D721Med (cell line): Measurements from ENCODE around the gene FSIP1.

Source experiments
- DNase-seq: peaks from one replicate; pipeline ENCODE4 v3.0.0; 2011; ENCODE audit warnings: low spot score; ENCODE audit not compliant: insufficient read length
- FAIRE-seq: peaks from 2 replicates; lab custom pipeline; 2011; peaks lifted over from hg19 to GRCh38; lab: Jason Lieb, UNC
- TF ChIP-seq, protein P1 (sequence below): IDR thresholded peaks from 2 replicates; pipeline ENCODE4 v1.5.1; 2012; ENCODE audit warnings: mild to moderate bottlenecking, control low read depth; ENCODE audit not compliant: insufficient read depth; ENCODE audit errors: missing control alignments

FSIP1 gene

DNA sequence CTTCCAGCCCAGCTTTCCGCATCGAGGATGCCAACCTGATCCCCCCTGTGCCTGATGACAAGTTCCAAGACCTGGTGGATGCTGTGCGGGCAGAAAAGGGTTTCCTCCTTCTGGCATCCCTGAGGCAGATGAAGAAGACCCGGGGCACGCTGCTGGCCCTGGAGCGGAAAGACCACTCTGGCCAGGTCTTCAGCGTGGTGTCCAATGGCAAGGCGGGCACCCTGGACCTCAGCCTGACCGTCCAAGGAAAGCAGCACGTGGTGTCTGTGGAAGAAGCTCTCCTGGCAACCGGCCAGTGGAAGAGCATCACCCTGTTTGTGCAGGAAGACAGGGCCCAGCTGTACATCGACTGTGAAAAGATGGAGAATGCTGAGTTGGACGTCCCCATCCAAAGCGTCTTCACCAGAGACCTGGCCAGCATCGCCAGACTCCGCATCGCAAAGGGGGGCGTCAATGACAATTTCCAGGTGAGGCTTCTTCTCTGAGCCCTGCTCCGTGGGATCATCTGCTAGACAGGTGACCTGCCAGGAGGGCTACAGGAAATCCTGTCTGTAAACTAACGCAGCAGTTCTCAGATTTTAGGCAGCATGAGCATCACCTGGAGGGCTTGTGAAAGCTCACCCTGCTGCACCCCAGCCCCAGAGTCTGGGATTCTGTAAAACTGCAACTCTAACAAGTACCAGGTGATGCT, 200.2 kb downstream of the FSIP1 start:
- FAIRE-seq (no peak), DNase-seq (no peak)
- TF ChIP-seq, protein P1, sequence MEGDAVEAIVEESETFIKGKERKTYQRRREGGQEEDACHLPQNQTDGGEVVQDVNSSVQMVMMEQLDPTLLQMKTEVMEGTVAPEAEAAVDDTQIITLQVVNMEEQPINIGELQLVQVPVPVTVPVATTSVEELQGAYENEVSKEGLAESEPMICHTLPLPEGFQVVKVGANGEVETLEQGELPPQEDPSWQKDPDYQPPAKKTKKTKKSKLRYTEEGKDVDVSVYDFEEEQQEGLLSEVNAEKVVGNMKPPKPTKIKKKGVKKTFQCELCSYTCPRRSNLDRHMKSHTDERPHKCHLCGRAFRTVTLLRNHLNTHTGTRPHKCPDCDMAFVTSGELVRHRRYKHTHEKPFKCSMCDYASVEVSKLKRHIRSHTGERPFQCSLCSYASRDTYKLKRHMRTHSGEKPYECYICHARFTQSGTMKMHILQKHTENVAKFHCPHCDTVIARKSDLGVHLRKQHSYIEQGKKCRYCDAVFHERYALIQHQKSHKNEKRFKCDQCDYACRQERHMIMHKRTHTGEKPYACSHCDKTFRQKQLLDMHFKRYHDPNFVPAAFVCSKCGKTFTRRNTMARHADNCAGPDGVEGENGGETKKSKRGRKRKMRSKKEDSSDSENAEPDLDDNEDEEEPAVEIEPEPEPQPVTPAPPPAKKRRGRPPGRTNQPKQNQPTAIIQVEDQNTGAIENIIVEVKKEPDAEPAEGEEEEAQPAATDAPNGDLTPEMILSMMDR = no peak

DNA sequence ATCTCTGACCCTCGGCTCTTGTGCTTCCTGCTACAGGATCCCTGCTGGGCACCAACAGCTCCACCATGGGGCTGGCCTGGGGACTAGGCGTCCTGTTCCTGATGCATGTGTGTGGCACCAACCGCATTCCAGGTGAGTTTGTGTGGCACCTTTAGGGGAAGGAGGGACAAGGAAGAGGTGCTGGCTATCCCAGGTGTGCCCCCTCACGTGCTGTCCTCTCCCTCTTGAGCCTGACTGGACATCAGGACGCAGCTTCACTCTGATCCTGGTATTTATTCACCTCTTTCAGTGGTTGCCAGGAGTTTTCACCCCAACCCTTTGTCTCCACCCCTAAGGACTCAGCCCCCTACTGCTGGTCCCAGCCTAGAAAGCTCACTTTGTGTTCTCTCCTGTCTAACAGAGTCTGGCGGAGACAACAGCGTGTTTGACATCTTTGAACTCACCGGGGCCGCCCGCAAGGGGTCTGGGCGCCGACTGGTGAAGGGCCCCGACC, 200.8 kb downstream of the FSIP1 start:
- no peak for FAIRE-seq
- TF ChIP-seq, protein P1 = no peak
- DNase-seq = no peak

DNA sequence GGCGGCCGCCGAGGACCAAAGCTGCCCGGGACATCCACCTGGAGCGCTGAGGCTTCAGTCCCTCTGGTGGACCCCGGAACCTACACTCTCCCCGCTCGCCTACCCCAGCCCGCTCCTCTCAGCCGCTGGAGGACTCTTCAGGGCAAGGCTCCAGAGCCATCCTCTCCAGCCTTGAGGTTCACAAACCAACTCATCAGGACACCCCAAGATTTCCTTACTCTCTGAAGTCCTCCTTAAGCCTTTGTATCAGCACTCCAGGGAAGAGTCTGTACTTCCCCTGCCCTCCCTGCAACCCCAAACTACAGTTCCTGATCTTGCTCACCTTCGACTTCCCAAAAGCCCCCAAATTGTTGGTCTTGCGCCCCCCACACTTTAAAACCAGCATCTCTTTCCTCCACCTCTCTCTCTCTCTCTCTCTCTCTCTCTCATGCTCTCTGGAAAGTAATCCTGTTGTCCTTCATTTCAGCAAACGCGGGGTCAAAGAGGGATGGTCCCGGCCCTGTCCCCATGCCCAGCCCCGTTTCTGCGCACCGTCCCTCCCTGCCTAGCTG, 201.3 kb downstream of the FSIP1 start:
- no peak for FAIRE-seq
- DNase-seq = no peak
- TF ChIP-seq, protein P1 = no peak

DNA sequence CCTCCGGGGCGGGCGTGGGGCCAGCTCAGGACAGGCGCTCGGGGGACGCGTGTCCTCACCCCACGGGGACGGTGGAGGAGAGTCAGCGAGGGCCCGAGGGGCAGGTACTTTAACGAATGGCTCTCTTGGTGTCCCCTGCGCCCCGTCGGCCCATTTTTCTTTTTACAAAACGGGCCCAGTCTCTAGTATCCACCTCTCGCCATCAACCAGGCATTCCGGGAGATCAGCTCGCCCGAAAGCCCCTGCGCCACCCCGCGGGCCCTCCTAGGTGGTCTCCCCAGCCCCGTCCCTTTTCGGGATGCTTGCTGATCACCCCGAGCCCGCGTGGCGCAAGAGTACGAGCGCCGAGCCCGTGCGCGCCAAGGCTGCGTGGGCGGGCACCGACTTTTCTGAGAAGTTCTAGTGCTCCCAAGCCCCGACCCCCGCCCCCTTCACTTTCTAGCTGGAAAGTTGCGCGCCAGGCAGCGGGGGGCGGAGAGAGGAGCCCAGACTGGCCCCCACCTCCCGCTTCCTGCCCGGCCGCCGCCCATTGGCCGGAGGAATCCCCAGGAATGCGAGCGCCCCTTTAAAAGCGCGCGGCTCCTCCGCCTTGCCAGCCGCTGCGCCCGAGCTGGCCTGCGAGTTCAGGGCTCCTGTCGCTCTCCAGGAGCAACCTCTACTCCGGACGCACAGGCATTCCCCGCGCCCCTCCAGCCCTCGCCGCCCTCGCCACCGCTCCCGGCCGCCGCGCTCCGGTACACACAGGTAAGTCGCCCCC, 202.0 kb downstream of the FSIP1 start, which contains the start of gene THBS1:
Gene THBS1 (plus strand): TSS at position 595 of the 757 bp plus-strand sequence. CDS start 779 bp downstream, outside the sequence.
- TF ChIP-seq, protein P1 = no peak
- DNase-seq = no peak

DNA sequence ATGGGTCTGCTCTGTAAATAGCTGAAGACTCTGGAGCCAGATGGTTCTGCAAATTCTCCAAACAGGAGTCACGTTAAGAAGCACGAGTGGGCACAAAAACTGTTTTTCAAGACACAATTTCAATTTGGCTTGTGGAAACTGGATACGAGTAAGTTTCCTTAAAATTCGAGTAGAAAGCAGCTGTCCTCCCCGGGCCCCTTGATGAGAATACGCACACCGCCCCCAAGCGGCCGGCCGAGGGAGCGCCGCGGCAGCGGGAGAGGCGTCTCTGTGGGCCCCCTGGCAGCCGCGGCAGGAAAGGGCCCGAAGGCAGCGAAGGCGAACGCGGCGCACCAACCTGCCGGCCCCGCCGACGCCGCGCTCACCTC, 202.5 kb downstream of the FSIP1 start:
- FAIRE-seq (no peak), DNase-seq (peak; percentile 52)
- TF ChIP-seq, protein P1 = peak; percentile 83

More for the DNA sequence above, 202.0 kb downstream of the FSIP1 start, which contains the start of gene THBS1:
- no peak for FAIRE-seq

DNA sequence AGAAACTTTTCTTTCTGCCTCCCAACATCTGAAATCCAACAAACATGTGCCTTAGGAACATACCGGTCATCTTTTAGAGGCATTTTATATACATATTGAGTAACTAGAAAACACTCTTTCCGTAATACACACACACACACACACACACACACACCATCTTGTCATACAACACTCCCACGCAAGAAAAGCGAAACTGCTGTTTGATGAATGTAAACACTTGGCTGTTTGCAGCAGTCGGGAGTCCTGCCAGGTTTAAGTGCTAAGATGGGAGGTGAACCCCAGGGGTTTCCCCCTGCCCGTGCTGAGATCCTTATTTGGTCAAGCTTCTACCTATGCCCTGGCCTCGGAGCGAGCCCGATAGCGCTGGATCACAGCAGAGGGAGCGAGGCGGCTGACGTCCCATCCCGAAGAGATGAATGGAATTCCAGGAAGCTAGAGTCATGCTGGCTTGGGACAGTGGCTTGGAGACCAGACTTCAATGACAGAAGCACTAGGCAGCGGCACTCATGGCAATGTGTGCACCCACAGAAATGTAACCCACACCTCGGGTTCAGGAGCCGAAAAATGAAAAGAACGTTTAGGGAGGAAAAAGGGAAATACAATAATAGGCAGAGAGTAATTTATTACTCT, 203.0 kb downstream of the FSIP1 start:
- DNase-seq = no peak
- TF ChIP-seq, protein P1 = no peak
- no peak for FAIRE-seq
